Smooth muscle cell (in vitro differentiated cells): Measurements from ENCODE around the gene ZNF391. TPM values are rescaled to one million over a fixed set of nuclear protein-coding genes. Genes with fewer than 3 reads are reported as not detected.

ENCODE experiments used
- DNase-seq: peaks from one replicate; lab custom pipeline; 2025; ENCODE audit not compliant: unreplicated experiment; lab: John Stamatoyannopoulos, UW
- H2AFZ ChIP-seq: fragments of 200-600 bp; sonication (generic); 2 replicates; pipeline ENCODE4 v1.6.0; 2016; ENCODE audit warnings: antibody characterized with exemption, low read depth, mild to moderate bottlenecking
- H3F3A ChIP-seq: fragments of 200-600 bp; sonication (generic); 2 replicates; pipeline ENCODE4 v1.6.0; 2017; ENCODE audit warnings: antibody characterized with exemption, low read depth
- H3K27ac ChIP-seq: fragments of 200-600 bp; sonication (generic); 2 replicates; pipeline ENCODE4 v1.5.1; 2016; ENCODE audit warnings: low read depth, mild to moderate bottlenecking
- H3K27me3 ChIP-seq: fragments of 200-600 bp; sonication (generic); 2 replicates; pipeline ENCODE4 v1.6.1; 2016; ENCODE audit warnings: low read depth, mild to moderate bottlenecking
- H3K36me3 ChIP-seq: fragments of 200-600 bp; sonication (generic); 2 replicates; pipeline ENCODE4 v1.5.1; 2016; ENCODE audit warnings: low read depth
- H3K4me1 ChIP-seq: fragments of 200-600 bp; sonication (generic); 2 replicates; pipeline ENCODE4 v1.5.1; 2016; ENCODE audit warnings: low read depth
- H3K4me2 ChIP-seq: fragments of 200-600 bp; sonication (generic); 2 replicates; pipeline ENCODE4 v1.6.0; 2016; ENCODE audit warnings: mild to moderate bottlenecking
- H3K4me3 ChIP-seq: fragments of 200-600 bp; sonication (generic); 2 replicates; pipeline ENCODE4 v1.5.1; 2016; ENCODE audit warnings: mild to moderate bottlenecking
- H3K79me2 ChIP-seq: fragments of 200-600 bp; sonication (generic); 2 replicates; pipeline ENCODE4 v1.6.0; 2016; ENCODE audit warnings: low read depth, mild to moderate bottlenecking
- H3K9ac ChIP-seq: fragments of 200-600 bp; sonication (generic); 2 replicates; pipeline ENCODE4 v1.6.0; 2016; ENCODE audit warnings: low read depth
- H3K9me3 ChIP-seq: fragments of 200-600 bp; sonication (generic); replicated peaks from 2 replicates; pipeline ENCODE4 v1.5.1; 2016; ENCODE audit warnings: low read depth
- H4K20me1 ChIP-seq: fragments of 200-600 bp; sonication (generic); 2 replicates; pipeline ENCODE4 v1.6.0; 2016; ENCODE audit warnings: low read depth
- CTCF ChIP-seq: fragments of 200-600 bp; sonication (generic); IDR thresholded peaks from 2 replicates; pipeline ENCODE4 v1.5.1; 2017; ENCODE audit warnings: borderline replicate concordance, mild to moderate bottlenecking, antibody characterized with exemption; ENCODE audit not compliant: insufficient read depth, poor library complexity, severe bottlenecking
- WGBS: methylation state at CpG from one replicate; pipeline ENCODE4 v1.1.7; 2016; ENCODE audit warnings: low lambda C conversion rate; 5-methylcytosine and 5-hydroxymethylcytosine counted together
- polyA plus RNA-seq: library from polyadenylated mRNA; unstranded; fragments of >200 nt; fragmentation: Nextera tagmentation; extraction: Ambion mirVana; gene quantifications from 2 replicates; pipeline ENCODE4 v1.2.1, GENCODE V29; 2016
- total RNA-seq: library from RNA; depleted of rRNA; stranded (reverse); fragments of >200 nt; gene quantifications from 2 replicates; pipeline ENCODE4 v1.2.3, GENCODE V29; 2014

Gene ZNF391
- total and polyA plus RNA-seq, 2 experiments from 2014 or later: 6.4 to 8.2 TPM

GRCh38 chr6:27441001-27441400 lies 52.4 kb downstream of the ZNF391 start:
- Histone ChIP-seq H2AFZ (no peak overlapping the region), H3K4me3 (no peak overlapping the region), H3K4me1 (no peaks in the 10 kb centered on the region), H3K9me3 (no peaks in the 10 kb centered on the region), H3K9ac (no peak overlapping the region), H4K20me1 (no peaks in the 10 kb centered on the region), H3K36me3 (no peaks in the 10 kb centered on the region), H3K4me2 (no peak overlapping the region), H3K27ac (no peak overlapping the region), H3F3A (no peaks in the 10 kb centered on the region), H3K79me2 (no peaks in the 10 kb centered on the region), H3K27me3 (no peaks in the 10 kb centered on the region)
- no peak for DNase-seq
- 93% methylated on average over 3 of the region's 3 CpGs for WGBS
- TF ChIP-seq CTCF: no peak

- no peak overlapping the region for H3K4me2 ChIP-seq
- WGBS: 88% methylated on average over 1 of the region's 1 CpG
- no peak overlapping the region for H3K9ac ChIP-seq
- DNase-seq: no peak
- no peak overlapping the region for H2AFZ ChIP-seq
- no peaks in the 10 kb centered on the region for H3F3A ChIP-seq
- H3K36me3 ChIP-seq: peaks cover 4% of the 10 kb centered on the region
- no peaks in the 10 kb centered on the region for H3K27me3 ChIP-seq
- H3K9me3 ChIP-seq: peaks cover 4% of the 10 kb centered on the region
- H3K4me1 ChIP-seq: no peaks in the 10 kb centered on the region
- no peaks in the 10 kb centered on the region for H3K79me2 ChIP-seq
- no peak overlapping the region for H3K27ac ChIP-seq
- no peak for TF ChIP-seq CTCF
- no peak overlapping the region for H3K4me3 ChIP-seq
- no peaks in the 10 kb centered on the region for H4K20me1 ChIP-seq
These were observed 54.4 kb downstream of the ZNF391 start for GRCh38 chr6:27442932-27443331.

- Histone ChIP-seq H3F3A (no peaks in the 10 kb centered on the region), H3K27ac (no peak overlapping the region), H3K4me1 (no peaks in the 10 kb centered on the region), H2AFZ (no peak overlapping the region), H3K27me3 (no peaks in the 10 kb centered on the region), H3K9ac (no peak overlapping the region), H3K9me3 (peaks cover 59% of the 10 kb centered on the region), H4K20me1 (no peaks in the 10 kb centered on the region), H3K79me2 (no peaks in the 10 kb centered on the region), H3K4me2 (no peak overlapping the region), H3K36me3 (peaks cover 59% of the 10 kb centered on the region), H3K4me3 (no peak overlapping the region)
- no peak for TF ChIP-seq CTCF
- no peak for DNase-seq
- 100% methylated on average over 1 of the region's 1 CpG for WGBS
These were observed 59.9 kb downstream of the ZNF391 start for GRCh38 chr6:27448456-27448855.

- no peak overlapping the region for H3K27ac ChIP-seq
- peaks cover 93% of the 10 kb centered on the region for H3K36me3 ChIP-seq
- H3K4me1 ChIP-seq: no peaks in the 10 kb centered on the region
- peak overlapping the region; percentile 1 for H3K4me3 ChIP-seq
- H3K79me2 ChIP-seq: no peaks in the 10 kb centered on the region
- no peak overlapping the region for H3K9ac ChIP-seq
- DNase-seq: no peak
- H2AFZ ChIP-seq: no peak overlapping the region
- no peak for TF ChIP-seq CTCF
- peaks cover 93% of the 10 kb centered on the region for H3K9me3 ChIP-seq
- no peaks in the 10 kb centered on the region for H4K20me1 ChIP-seq
- 98% methylated on average over 9 of the region's 9 CpGs for WGBS
- H3K27me3 ChIP-seq: no peaks in the 10 kb centered on the region
- H3K4me2 ChIP-seq: no peak overlapping the region
- H3F3A ChIP-seq: no peaks in the 10 kb centered on the region
These were observed 63.3 kb downstream of the ZNF391 start for GRCh38 chr6:27451660-27452390.
